H1 (cell line): ENCODE measurements around the gene MTMR1. TPM values are rescaled to one million over a fixed set of nuclear protein-coding genes. Genes with fewer than 3 reads are reported as not detected.

ENCODE experiments used
- CTCF ChIA-PET: fragments of 300-600 bp; sonication (Branson Sonifier 250); formaldehyde crosslinking; loops from one replicate; lab custom pipeline; 2021; ENCODE audit not compliant: partially characterized antibody; lab: Charles Lee
- POLR2A ChIA-PET: fragments of 300-600 bp; sonication (Branson Sonifier 250); formaldehyde crosslinking; loops from one replicate; lab custom pipeline; 2021; ENCODE audit warnings: inconsistent platforms; ENCODE audit not compliant: partially characterized antibody; lab: Charles Lee
- DNase-seq, 2 experiments: peaks; one replicate each; pipeline versions ENCODE4 v3.0.0 to v3.0.0-alpha.2; 2010 to 2022; ENCODE audit warnings: low spot score in 2 of 2, low read depth in 1 of 2, mixed read lengths in 1 of 2
- FAIRE-seq: peaks from 2 replicates; lab custom pipeline; 2011; peaks lifted over from hg19 to GRCh38; lab: Jason Lieb, UNC
- H2AFZ ChIP-seq: 2 replicates; pipeline ENCODE4 v1.8.1; 2012; ENCODE audit warnings: low read length, inconsistent platforms
- H2AK5ac ChIP-seq: 2 replicates; pipeline ENCODE4 v1.6.1; 2013; ENCODE audit warnings: low read depth, low read length
- H2BK120ac ChIP-seq: replicated peaks from 2 replicates; pipeline ENCODE3; 2013; ENCODE audit warnings: low read depth, low read length, inconsistent platforms
- H2BK12ac ChIP-seq: 2 replicates; pipeline ENCODE4 v1.6.1; 2013; ENCODE audit warnings: low read depth, low read length
- H2BK15ac ChIP-seq: 2 replicates; pipeline ENCODE4 v1.6.1; 2013; ENCODE audit warnings: low read length
- H2BK20ac ChIP-seq: 2 replicates; pipeline ENCODE4 v1.6.1; 2013; ENCODE audit warnings: low read length
- H2BK5ac ChIP-seq: 2 replicates; pipeline ENCODE4 v1.6.1; 2013; ENCODE audit warnings: low read depth, low read length
- H3K14ac ChIP-seq: 2 replicates; pipeline ENCODE4 v1.6.1; 2013; ENCODE audit warnings: inconsistent platforms; ENCODE audit not compliant: insufficient read length
- H3K18ac ChIP-seq: 2 replicates; pipeline ENCODE4 v1.6.1; 2013; ENCODE audit warnings: low read length; ENCODE audit errors: extremely low read depth
- H3K23ac ChIP-seq: 2 replicates; pipeline ENCODE4 v1.6.1; 2013; ENCODE audit warnings: inconsistent platforms; ENCODE audit not compliant: insufficient read length
- H3K23me2 ChIP-seq: 2 replicates; pipeline ENCODE4 v1.6.1; 2013; ENCODE audit warnings: low read depth, low read length
- H3K27ac ChIP-seq: 2 replicates; pipeline ENCODE4 v1.6.1; 2011; ENCODE audit warnings: low read depth, low read length, inconsistent platforms
- H3K27me3 ChIP-seq, 4 experiments: replicated peaks in 1 of 4; 1 replicate in 1 of 4; 2 replicates in 3 of 4; pipeline versions ENCODE4 v1.6.1 to v1.8.1; 2011 to 2013; ENCODE audit warnings: low read length in 3 of 4, mild to moderate bottlenecking in 3 of 4, inconsistent platforms in 2 of 4, mixed read lengths in 2 of 4, moderate library complexity in 1 of 4; ENCODE audit not compliant: control insufficient read depth in 3 of 4, insufficient read depth in 3 of 4; ENCODE audit errors: extremely low read depth in 1 of 4
- H3K36me3 ChIP-seq, 4 experiments: 2 replicates each; pipeline versions ENCODE4 v1.6.1 to v1.8.1; 2011 to 2013; ENCODE audit warnings: mild to moderate bottlenecking in 4 of 4, low read length in 3 of 4, moderate library complexity in 2 of 4, control low read depth in 1 of 4, inconsistent platforms in 1 of 4; ENCODE audit not compliant: insufficient read depth in 4 of 4, control insufficient read depth in 2 of 4
- H3K4ac ChIP-seq: replicated peaks from 2 replicates; pipeline ENCODE3; 2013; ENCODE audit warnings: low read length, low read depth, mixed read lengths, inconsistent platforms; ENCODE audit not compliant: insufficient read length
- H3K4me1 ChIP-seq, 4 experiments: replicated peaks in 1 of 4; 1 replicate in 1 of 4; 2 replicates in 3 of 4; pipeline versions ENCODE4 v1.6.1 to v1.8.1; 2011 to 2013; ENCODE audit warnings: low read length in 3 of 4, inconsistent platforms in 2 of 4, mixed read lengths in 1 of 4; ENCODE audit not compliant: insufficient read depth in 4 of 4, control insufficient read depth in 3 of 4
- H3K4me2 ChIP-seq, 2 experiments: 2 replicates each; pipeline versions ENCODE4 v1.6.1 to v1.8.1; 2011 to 2013; ENCODE audit warnings: low read depth in 2 of 2, low read length in 2 of 2, control low read depth in 1 of 2, inconsistent platforms in 1 of 2, mild to moderate bottlenecking in 1 of 2; ENCODE audit not compliant: insufficient read depth in 1 of 2
- H3K4me3 ChIP-seq, 4 experiments: fragments of 200-600, 300-600 bp in 1 of 4; sonication (generic), shearing (Covaris generic), sonication (Bioruptor Twin) in 1 of 4; 2 replicates each; pipeline versions ENCODE4 v1.5.1 to v1.8.1; 2011 to 2016; ENCODE audit warnings: low read length in 4 of 4, low read depth in 3 of 4, control low read depth in 2 of 4, inconsistent platforms in 2 of 4, mild to moderate bottlenecking in 2 of 4, mixed read lengths in 1 of 4, moderate library complexity in 1 of 4; ENCODE audit not compliant: insufficient read depth in 2 of 4; ENCODE audit errors: extremely low read depth in 1 of 4
- H3K56ac ChIP-seq: replicated peaks from 2 replicates; pipeline ENCODE3; 2013; ENCODE audit warnings: low read depth, mild to moderate bottlenecking, mixed read lengths, low read length, inconsistent platforms; ENCODE audit not compliant: insufficient read length
- H3K79me1 ChIP-seq: 2 replicates; pipeline ENCODE4 v1.6.1; 2013; ENCODE audit warnings: low read depth, low read length, control low read depth
- H3K79me2 ChIP-seq, 2 experiments: 2 replicates each; pipeline versions ENCODE4 v1.6.1 to v1.8.1; 2012 to 2013; ENCODE audit warnings: low read length in 2 of 2, mild to moderate bottlenecking in 2 of 2, inconsistent platforms in 1 of 2; ENCODE audit not compliant: insufficient read depth in 2 of 2, control insufficient read depth in 1 of 2
- H3K9ac ChIP-seq, 4 experiments: replicated peaks in 1 of 4; 1 replicate in 1 of 4; 2 replicates in 3 of 4; pipeline versions ENCODE4 v1.6.1 to v1.8.1; 2011 to 2013; ENCODE audit warnings: low read depth in 3 of 4, low read length in 3 of 4, control low read depth in 2 of 4, mild to moderate bottlenecking in 2 of 4, moderate library complexity in 2 of 4, inconsistent platforms in 1 of 4; ENCODE audit errors: extremely low read depth in 1 of 4
- H3K9me3 ChIP-seq, 2 experiments: 2 replicates each; pipeline versions ENCODE4 v1.6.1 to v1.8.1; 2012 to 2013; ENCODE audit warnings: mild to moderate bottlenecking in 2 of 2, moderate library complexity in 2 of 2, control low read depth in 1 of 2, inconsistent platforms in 1 of 2, low read depth in 1 of 2, low read length in 1 of 2, mixed read lengths in 1 of 2; ENCODE audit not compliant: insufficient read depth in 2 of 2
- H4K20me1 ChIP-seq, 2 experiments: replicated peaks in 1 of 2; 2 replicates each; pipeline versions ENCODE3 to v1.8.1; 2011 to 2013; ENCODE audit warnings: inconsistent platforms in 2 of 2, low read length in 2 of 2, mild to moderate bottlenecking in 1 of 2; ENCODE audit not compliant: insufficient read depth in 2 of 2, control insufficient read depth in 1 of 2
- H4K5ac ChIP-seq: 2 replicates; pipeline ENCODE4 v1.6.1; 2013; ENCODE audit warnings: low read length, low read depth, mixed read lengths, inconsistent platforms; ENCODE audit not compliant: insufficient read length
- H4K8ac ChIP-seq: 2 replicates; pipeline ENCODE4 v1.8.0; 2013; ENCODE audit warnings: mild to moderate bottlenecking, moderate library complexity, low read length, inconsistent platforms; ENCODE audit not compliant: insufficient read depth; ENCODE audit errors: extremely low read depth
- H4K91ac ChIP-seq: replicated peaks from 2 replicates; pipeline ENCODE3; 2013; ENCODE audit warnings: low read length, mixed read lengths, inconsistent platforms; ENCODE audit not compliant: insufficient read length
- BRCA1 ChIP-seq: IDR thresholded peaks from 2 replicates; pipeline ENCODE4 v1.6.1; 2012; ENCODE audit warnings: low read depth, low read length, improper control_type of control experiment
- CEBPB ChIP-seq: IDR thresholded peaks from 2 replicates; pipeline ENCODE4 v1.6.1; 2012; ENCODE audit warnings: low read depth, low read length
- CHD2 ChIP-seq: IDR thresholded peaks from 2 replicates; pipeline ENCODE4 v1.6.1; 2012; ENCODE audit warnings: low read length, improper control_type of control experiment
- JUND ChIP-seq: IDR thresholded peaks from 2 replicates; pipeline ENCODE4 v1.6.1; 2011; ENCODE audit warnings: mild to moderate bottlenecking, improper control_type of control experiment, low read length
- NANOG ChIP-seq: IDR thresholded peaks from 2 replicates; pipeline ENCODE4 v1.6.1; 2011; ENCODE audit warnings: low read length, low read depth, mild to moderate bottlenecking, inconsistent platforms; ENCODE audit not compliant: insufficient read depth, poor library complexity, severe bottlenecking
- POLR2AphosphoS5 ChIP-seq: IDR thresholded peaks from 2 replicates; pipeline ENCODE4 v1.6.1; 2011; ENCODE audit warnings: low read depth, low read length
- RXRA ChIP-seq: IDR thresholded peaks from 2 replicates; pipeline ENCODE4 v1.6.1; 2011; ENCODE audit warnings: low read depth, mild to moderate bottlenecking, low read length, moderate library complexity; ENCODE audit not compliant: insufficient read depth
- SAP30 ChIP-seq: fragments of 300-600 bp; sonication (generic); IDR thresholded peaks from 2 replicates; pipeline ENCODE4 v1.7.1; 2012; ENCODE audit warnings: low read length, moderate library complexity, mild to moderate bottlenecking, inconsistent platforms; ENCODE audit not compliant: insufficient read depth, insufficient replicate concordance
- ZNF274 ChIP-seq: IDR thresholded peaks from 2 replicates; pipeline ENCODE4 v1.7.0; 2012; ENCODE audit warnings: low read length, borderline replicate concordance; ENCODE audit errors: extremely low read depth
- WGBS, 2 experiments: shearing (Covaris generic) in 1 of 2; methylation state at CpG; one replicate each; pipeline versions ENCODE4 v1.1.6 to v1.1.7; 2013 to 2015; ENCODE audit warnings: low lambda C conversion rate in 2 of 2, mixed read lengths in 2 of 2, inconsistent platforms in 1 of 2, low coverage in 1 of 2, missing lambda C conversion rate in 1 of 2; ENCODE audit not compliant: insufficient replicate concordance in 2 of 2, insufficient coverage in 1 of 2, insufficient read length in 1 of 2; ENCODE audit errors: extremely low coverage in 1 of 2, missing lambda C conversion rate in 1 of 2; 5-methylcytosine and 5-hydroxymethylcytosine counted together
- polyA plus RNA-seq, 7 experiments: library from polyadenylated mRNA; depleted of rRNA in 3 of 7; stranded (reverse) in 5 of 7; unstranded in 2 of 7; fragments of >200 nt in 5 of 7; fragments of 200-250 nt in 2 of 7; gene quantifications; 1 replicate in 5 of 7; 2 replicates in 1 of 7; 4 replicates in 1 of 7; pipeline versions ENCODE4 v1.2.1 to v1.2.3, GENCODE V29; 2011 to 2013; ENCODE audit warnings: missing spikeins in 2 of 7, mixed read lengths in 2 of 7
- total RNA-seq: library from RNA; stranded (reverse); fragmentation: NEBNext Ultra II Directional; extraction: Animal tissue kit (Norgen Biotek cat#: 25700); gene quantifications from 2 replicates; pipeline ENCODE4 v1.2.1, GENCODE V29; 2021
- TF ChIP-seq, protein P1 (sequence below): IDR thresholded peaks from 2 replicates; pipeline ENCODE4 v1.6.1; 2012; ENCODE audit warnings: inconsistent platforms

MTMR1 gene
- total and polyA plus RNA-seq, 2 of the 8 experiments (the other 6 are each of a cell fraction or from before 2014, with no cell fraction given): 15.1 to 23.8 TPM

GRCh38 chrX:150715184-150715583 is 22.0 kb downstream of the MTMR1 start:
- Histone ChIP-seq H3K4me1 (no peaks in the 10 kb centered on the region), H3K18ac (no peak overlapping the region), H3K4ac (no peak overlapping the region), H2BK12ac (no peak overlapping the region), H4K91ac (no peak overlapping the region), H2AFZ (no peak overlapping the region), H3K79me1 (no peaks in the 10 kb centered on the region), H3K14ac (no peak overlapping the region), H3K4me2 (no peak overlapping the region), H2BK15ac (no peak overlapping the region), H3K9me3 (no peaks in the 10 kb centered on the region), H4K8ac (no peak overlapping the region), H4K5ac (no peak overlapping the region), H3K79me2 (no peaks in the 10 kb centered on the region), H2AK5ac (no peak overlapping the region), H4K20me1 (no peaks in the 10 kb centered on the region), H3K4me3 (no peak overlapping the region), H3K9ac (no peak overlapping the region), H2BK20ac (no peak overlapping the region), H3K27me3 (no peaks in the 10 kb centered on the region), H3K23me2 (no peaks in the 10 kb centered on the region), H2BK5ac (no peak overlapping the region), H3K36me3 (no peaks in the 10 kb centered on the region; a peak in 1 of 8 replicates), H3K23ac (no peak overlapping the region), H2BK120ac (no peak overlapping the region), H3K56ac (no peak overlapping the region), H3K27ac (no peak overlapping the region)
- no peak for DNase-seq
- POLR2A ChIA-PET: no interaction called here
- FAIRE-seq: no peak
- WGBS, 2 experiments: no CpG with 5 or more reads among the region's 3 CpGs
- CTCF ChIA-PET: interaction anchor here (0.7 to 1.6 kb wide), 11 partner anchors 13 to 171 kb away, joined by 3 to 10 read pairs (median 5); no protein-coding TSS in a partner anchor
- TF ChIP-seq JUND: no peak
- no peak for TF ChIP-seq CHD2
- TF ChIP-seq RXRA: no peak
- no peak for TF ChIP-seq POLR2AphosphoS5
- no peak for TF ChIP-seq BRCA1
- TF ChIP-seq CEBPB: no peak
- no peak for TF ChIP-seq NANOG
- no peak for TF ChIP-seq SAP30
- no peak for TF ChIP-seq ZNF274
- TF ChIP-seq, protein P1, sequence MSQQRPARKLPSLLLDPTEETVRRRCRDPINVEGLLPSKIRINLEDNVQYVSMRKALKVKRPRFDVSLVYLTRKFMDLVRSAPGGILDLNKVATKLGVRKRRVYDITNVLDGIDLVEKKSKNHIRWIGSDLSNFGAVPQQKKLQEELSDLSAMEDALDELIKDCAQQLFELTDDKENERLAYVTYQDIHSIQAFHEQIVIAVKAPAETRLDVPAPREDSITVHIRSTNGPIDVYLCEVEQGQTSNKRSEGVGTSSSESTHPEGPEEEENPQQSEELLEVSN: no peak
